Mesendoderm (in vitro differentiated cells): ENCODE data around the gene CTSA.

Source experiments
- DNase-seq: peaks from one replicate; pipeline ENCODE4 v3.0.0; 2013
- H2AK5ac ChIP-seq: 2 replicates; pipeline ENCODE4 v1.6.1; 2013; ENCODE audit warnings: low read length, inconsistent platforms
- H2BK120ac ChIP-seq: 2 replicates; pipeline ENCODE4 v1.6.1; 2013; ENCODE audit warnings: low read depth, mild to moderate bottlenecking, low read length, moderate library complexity, mixed read lengths
- H2BK15ac ChIP-seq: replicated peaks from 2 replicates; pipeline ENCODE4 v1.6.1; 2013; ENCODE audit warnings: low read depth, mild to moderate bottlenecking, moderate library complexity
- H2BK5ac ChIP-seq: 2 replicates; pipeline ENCODE4 v1.6.1; 2013; ENCODE audit warnings: low read length, inconsistent platforms
- H3K18ac ChIP-seq: 2 replicates; pipeline ENCODE4 v1.6.1; 2013; ENCODE audit warnings: mild to moderate bottlenecking, low read length, mixed read lengths
- H3K23ac ChIP-seq: one replicate; pipeline ENCODE4 v1.6.1; 2013; ENCODE audit warnings: low read length
- H3K27ac ChIP-seq: 2 replicates; pipeline ENCODE4 v1.5.1; 2013; ENCODE audit warnings: low read depth, mild to moderate bottlenecking, inconsistent platforms, low read length, moderate library complexity
- H3K27me3 ChIP-seq: 2 replicates; pipeline ENCODE4 v1.6.1; 2013; ENCODE audit warnings: low read length, control low read depth, mild to moderate bottlenecking, inconsistent platforms; ENCODE audit not compliant: insufficient read depth, poor library complexity
- H3K36me3 ChIP-seq: 2 replicates; pipeline ENCODE4 v1.6.1; 2013; ENCODE audit warnings: low read length, inconsistent platforms; ENCODE audit not compliant: control insufficient read depth, insufficient read depth
- H3K4ac ChIP-seq: one replicate; pipeline ENCODE4 v1.6.1; 2013; ENCODE audit warnings: low read depth, mild to moderate bottlenecking, low read length, moderate library complexity
- H3K4me1 ChIP-seq: 2 replicates; pipeline ENCODE4 v1.6.1; 2013; ENCODE audit warnings: low read depth, low read length, inconsistent platforms; ENCODE audit not compliant: control insufficient read depth
- H3K4me2 ChIP-seq: 2 replicates; pipeline ENCODE4 v1.6.1; 2013; ENCODE audit warnings: low read length
- H3K4me3 ChIP-seq: 2 replicates; pipeline ENCODE4 v1.5.1; 2013; ENCODE audit warnings: mild to moderate bottlenecking, low read length
- H3K56ac ChIP-seq: one replicate; pipeline ENCODE4 v1.6.1; 2013; ENCODE audit warnings: low read length
- H3K79me1 ChIP-seq: 2 replicates; pipeline ENCODE4 v1.6.1; 2013; ENCODE audit warnings: low read length, inconsistent platforms
- H3K79me2 ChIP-seq: 2 replicates; pipeline ENCODE4 v1.6.1; 2013; ENCODE audit warnings: mild to moderate bottlenecking, low read length; ENCODE audit not compliant: control insufficient read depth, insufficient read depth
- H3K9ac ChIP-seq: 2 replicates; pipeline ENCODE4 v1.6.1; 2013; ENCODE audit warnings: low read length, inconsistent platforms
- H4K5ac ChIP-seq: one replicate; pipeline ENCODE4 v1.6.1; 2013; ENCODE audit warnings: low read length
- H4K8ac ChIP-seq: one replicate; pipeline ENCODE4 v1.6.1; 2013; ENCODE audit warnings: low read depth, mild to moderate bottlenecking, control low read depth, low read length, moderate library complexity
- WGBS: extraction: QIAGEN DNeasy Blood & Tissue Kit; methylation state at CpG from one replicate; pipeline ENCODE4 v1.1.7; 2013; ENCODE audit warnings: low lambda C conversion rate, missing lambda C conversion rate; ENCODE audit not compliant: insufficient coverage; ENCODE audit errors: extremely low coverage; 5-methylcytosine and 5-hydroxymethylcytosine counted together

Gene CTSA

DNA sequence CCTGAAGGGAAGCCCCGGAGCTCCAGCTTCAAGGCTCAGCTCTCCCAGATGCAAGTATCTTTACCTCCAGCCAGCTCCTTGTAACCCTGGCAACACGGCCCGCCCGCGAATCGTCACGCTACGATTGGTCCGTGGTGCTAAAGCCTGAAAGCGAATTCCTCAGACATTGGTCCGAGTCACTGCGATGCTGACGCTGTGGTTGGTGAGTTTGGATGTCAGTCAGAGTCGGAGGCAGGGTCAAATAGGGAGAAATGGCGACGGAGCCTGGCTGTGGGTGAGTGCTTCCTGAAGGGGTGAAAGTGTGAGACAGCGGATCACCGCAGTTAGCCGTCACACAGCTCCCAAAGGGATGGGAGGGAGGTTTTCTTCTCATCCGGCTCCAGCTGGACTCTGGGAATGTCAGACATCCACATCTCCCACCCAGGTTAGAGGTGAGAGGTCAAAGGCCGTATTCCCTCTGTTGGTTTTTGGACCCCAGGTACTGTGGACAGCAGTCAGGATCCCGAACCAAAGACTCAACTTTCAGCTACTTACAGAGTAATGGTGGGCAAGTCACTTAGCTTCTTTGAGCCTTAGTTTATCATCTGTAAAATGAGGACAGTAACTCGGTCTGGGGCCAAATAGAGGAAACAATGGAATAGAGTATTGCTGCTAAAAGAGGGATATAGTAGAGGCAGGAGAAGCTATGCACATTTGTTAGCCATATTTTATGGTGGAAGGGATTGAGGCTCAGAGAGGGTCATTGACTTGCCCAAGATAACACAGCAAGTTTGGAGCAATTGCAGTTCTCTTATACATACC, 9.9 kb upstream of the CTSA start, which contains the start of gene ZSWIM1:
Gene ZSWIM1 (plus strand): TSS at position 240 of the 801 bp plus-strand sequence. CDS start 1,366 bp downstream, outside the sequence.
- Histone ChIP-seq H3K27me3 (no peaks in the 10 kb centered on the region), H3K36me3 (peaks cover 7% of the 10 kb centered on the region), H4K8ac (no peak within 1 kb of the TSS), H3K18ac (no peak within 1 kb of the TSS), H3K79me2 (peaks cover 5% of the 10 kb centered on the region), H3K4ac (no peak within 1 kb of the TSS), H2AK5ac (no peak within 1 kb of the TSS), H3K27ac (no peak within 1 kb of the TSS), H3K9ac (peak within 1 kb of the TSS; percentile 84), H3K56ac (peak within 1 kb of the TSS; percentile 93), H3K4me1 (no peaks in the 10 kb centered on the region), H2BK5ac (no peak within 1 kb of the TSS), H3K23ac (no peak within 1 kb of the TSS), H2BK120ac (no peak within 1 kb of the TSS), H3K4me2 (peak within 1 kb of the TSS; percentile 67), H2BK15ac (no peak within 1 kb of the TSS), H3K4me3 (peak within 1 kb of the TSS; percentile 75), H3K79me1 (peaks cover 2% of the 10 kb centered on the region), H4K5ac (no peak within 1 kb of the TSS)
- DNase-seq = peak; percentile 100
- WGBS = no CpG with 5 or more reads among the region's 23 CpGs

DNA sequence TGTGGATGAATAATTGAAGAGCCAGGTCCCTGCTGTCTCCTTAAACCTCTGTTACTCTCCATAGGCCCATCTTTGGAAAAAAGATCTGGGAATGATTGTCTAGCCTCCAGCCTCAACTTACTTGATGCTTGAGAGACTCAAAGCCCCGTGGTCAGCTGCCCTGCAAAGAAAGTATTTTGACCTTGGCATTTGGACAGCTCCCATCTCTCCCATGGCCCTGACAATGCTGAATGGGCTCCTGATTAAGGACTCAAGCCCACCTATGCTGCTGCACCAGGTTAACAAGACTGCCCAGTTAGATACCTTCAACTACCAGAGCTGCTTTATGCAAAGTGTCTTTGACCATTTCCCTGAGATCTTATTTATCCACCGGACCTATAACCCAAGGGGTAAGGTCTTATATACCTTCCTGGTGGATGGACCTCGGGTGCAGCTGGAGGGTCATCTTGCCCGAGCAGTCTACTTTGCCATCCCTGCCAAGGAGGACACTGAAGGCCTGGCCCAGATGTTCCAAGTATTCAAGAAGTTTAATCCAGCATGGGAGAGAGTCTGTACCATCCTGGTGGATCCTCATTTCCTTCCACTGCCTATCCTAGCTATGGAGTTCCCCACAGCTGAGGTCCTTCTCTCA, 8.6 kb upstream of the CTSA start:
- no peak overlapping the region for H3K56ac ChIP-seq
- H3K79me1 ChIP-seq = peaks cover 2% of the 10 kb centered on the region
- no peak overlapping the region for H3K18ac ChIP-seq
- no peak overlapping the region for H2AK5ac ChIP-seq
- H3K36me3 ChIP-seq = peaks cover 7% of the 10 kb centered on the region
- no peaks in the 10 kb centered on the region for H3K4me1 ChIP-seq
- no peak for DNase-seq
- H3K9ac ChIP-seq = no peak overlapping the region
- no peak overlapping the region for H4K8ac ChIP-seq
- H4K5ac ChIP-seq = no peak overlapping the region
- H3K27me3 ChIP-seq = no peaks in the 10 kb centered on the region
- H3K4ac ChIP-seq = no peak overlapping the region
- H2BK120ac ChIP-seq = no peak overlapping the region
- H3K79me2 ChIP-seq = peaks cover 5% of the 10 kb centered on the region
- no peak overlapping the region for H3K4me3 ChIP-seq
- H3K23ac ChIP-seq = no peak overlapping the region
- H2BK5ac ChIP-seq = no peak overlapping the region
- no CpG with 5 or more reads among the region's 4 CpGs for WGBS
- no peak overlapping the region for H2BK15ac ChIP-seq
- no peak overlapping the region for H3K4me2 ChIP-seq
- no peak overlapping the region for H3K27ac ChIP-seq

DNA sequence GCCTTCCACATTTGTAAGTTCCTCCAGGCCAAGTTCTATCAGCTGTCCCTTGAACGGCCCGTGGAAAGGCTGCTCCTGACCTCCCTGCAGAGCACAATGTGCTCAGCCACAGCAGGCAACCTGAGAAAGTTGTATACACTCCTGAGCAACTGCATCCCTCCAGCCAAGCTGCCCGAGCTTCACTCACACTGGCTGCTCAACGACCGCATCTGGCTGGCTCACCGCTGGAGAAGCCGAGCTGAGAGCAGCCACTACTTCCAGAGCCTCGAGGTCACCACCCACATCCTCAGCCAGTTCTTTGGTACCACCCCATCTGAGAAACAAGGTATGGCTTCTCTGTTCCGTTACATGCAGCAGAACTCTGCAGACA, 8.1 kb upstream of the CTSA start:
- Histone ChIP-seq H3K4me1 (no peaks in the 10 kb centered on the region), H3K36me3 (peaks cover 7% of the 10 kb centered on the region), H2AK5ac (no peak overlapping the region), H3K79me1 (peaks cover 2% of the 10 kb centered on the region), H2BK120ac (no peak overlapping the region), H3K4ac (no peak overlapping the region), H4K8ac (no peak overlapping the region), H3K18ac (no peak overlapping the region), H2BK5ac (no peak overlapping the region), H3K79me2 (peaks cover 5% of the 10 kb centered on the region), H3K4me2 (no peak overlapping the region), H3K56ac (no peak overlapping the region), H3K4me3 (no peak overlapping the region), H3K9ac (no peak overlapping the region), H3K27ac (no peak overlapping the region), H4K5ac (no peak overlapping the region), H3K27me3 (no peaks in the 10 kb centered on the region), H2BK15ac (no peak overlapping the region), H3K23ac (no peak overlapping the region)
- DNase-seq = no peak
- no CpG with 5 or more reads among the region's 9 CpGs for WGBS

DNA sequence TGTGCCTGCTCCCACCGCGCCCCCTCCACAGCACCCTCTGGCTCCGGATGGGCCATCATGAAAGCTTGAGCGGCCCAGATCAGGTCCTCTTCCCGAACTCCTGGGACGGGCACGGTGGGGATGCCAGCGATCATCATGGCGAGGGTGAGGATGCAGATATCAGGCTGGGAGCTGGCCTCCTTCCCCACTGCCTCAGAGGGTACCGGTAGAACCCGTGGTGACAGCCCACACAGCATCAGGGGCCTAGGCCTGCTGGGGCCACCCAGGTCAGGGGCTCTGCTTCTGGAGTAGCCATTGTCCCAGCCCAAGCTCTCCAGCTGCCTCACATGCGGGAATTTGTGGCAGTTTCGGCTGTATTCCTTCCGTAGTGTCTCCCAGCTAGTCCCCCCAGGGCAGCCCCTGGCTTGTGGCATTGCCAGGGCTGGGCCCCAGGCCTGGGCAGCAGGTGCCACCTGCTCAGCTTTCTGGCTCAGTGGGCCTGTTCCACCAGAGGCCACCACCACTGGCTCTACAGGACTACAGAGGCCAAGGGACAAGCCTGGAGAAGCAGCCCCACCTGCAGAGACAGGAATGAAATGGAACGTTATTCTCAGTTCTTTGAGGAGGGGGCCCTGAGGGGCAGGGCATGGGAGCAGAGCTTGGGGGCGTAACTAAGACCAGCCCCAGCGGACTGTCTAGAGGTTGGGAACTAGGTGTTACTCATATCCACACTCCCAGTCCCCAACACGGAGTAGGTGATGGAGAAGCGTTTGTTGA, 4.4 kb upstream of the CTSA start:
- Histone ChIP-seq H4K8ac (no peak overlapping the region), H3K9ac (no peak overlapping the region), H3K4me2 (no peak overlapping the region), H3K4me1 (no peaks in the 10 kb centered on the region), H4K5ac (no peak overlapping the region), H3K27me3 (no peaks in the 10 kb centered on the region), H3K79me1 (peaks cover 2% of the 10 kb centered on the region), H3K18ac (no peak overlapping the region), H2BK15ac (no peak overlapping the region), H2BK5ac (no peak overlapping the region), H3K27ac (no peak overlapping the region), H2BK120ac (no peak overlapping the region), H2AK5ac (no peak overlapping the region), H3K4ac (no peak overlapping the region), H3K79me2 (peaks cover 2% of the 10 kb centered on the region), H3K4me3 (no peak overlapping the region), H3K23ac (no peak overlapping the region), H3K36me3 (peaks cover 7% of the 10 kb centered on the region), H3K56ac (no peak overlapping the region)
- no CpG with 5 or more reads among the region's 19 CpGs for WGBS
- DNase-seq = no peak

DNA sequence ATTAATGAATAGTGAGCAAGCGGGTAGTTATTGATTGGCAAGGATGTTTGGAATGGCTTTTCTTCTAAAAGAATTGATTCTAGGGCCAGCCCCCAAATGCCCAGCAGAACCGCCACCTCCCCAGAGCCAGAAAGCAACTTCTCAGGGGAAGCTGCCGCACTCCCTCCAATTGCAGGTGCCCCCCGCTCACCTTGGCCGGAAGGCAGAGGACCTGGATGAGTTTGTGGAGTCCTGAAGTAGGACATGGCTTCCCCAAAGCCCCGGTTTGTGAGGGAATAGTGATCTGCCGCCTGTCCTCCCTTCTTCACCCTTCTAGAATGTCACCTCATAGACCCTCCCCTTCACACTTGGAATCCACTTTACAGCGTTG, 3.8 kb upstream of the CTSA start, which contains the start of gene SPATA25:
Gene SPATA25 (minus strand): TSS at position 277 of the 370 bp plus-strand sequence. CDS start 32 bp downstream, at position 245.
- no peak within 1 kb of the TSS for H2BK5ac ChIP-seq
- peaks cover 2% of the 10 kb centered on the region for H3K79me1 ChIP-seq
- no peak within 1 kb of the TSS for H2BK120ac ChIP-seq
- peaks cover 2% of the 10 kb centered on the region for H3K79me2 ChIP-seq
- H2AK5ac ChIP-seq = no peak within 1 kb of the TSS
- no peak within 1 kb of the TSS for H2BK15ac ChIP-seq
- no peak within 1 kb of the TSS for H3K9ac ChIP-seq
- no peak within 1 kb of the TSS for H3K56ac ChIP-seq
- H3K4me2 ChIP-seq = no peak within 1 kb of the TSS
- H4K8ac ChIP-seq = no peak within 1 kb of the TSS
- no peak within 1 kb of the TSS for H4K5ac ChIP-seq
- no peaks in the 10 kb centered on the region for H3K4me1 ChIP-seq
- H3K23ac ChIP-seq = no peak within 1 kb of the TSS
- no peak within 1 kb of the TSS for H3K18ac ChIP-seq
- no peak within 1 kb of the TSS for H3K4me3 ChIP-seq
- peaks cover 7% of the 10 kb centered on the region for H3K36me3 ChIP-seq
- H3K27me3 ChIP-seq = no peaks in the 10 kb centered on the region
- WGBS = no CpG with 5 or more reads among the region's 8 CpGs
- DNase-seq = no peak
- H3K4ac ChIP-seq = no peak within 1 kb of the TSS
- no peak within 1 kb of the TSS for H3K27ac ChIP-seq
